Gastrocnemius medialis (tissue), 4 donors: ENCODE data around the gene USP36.
A peak's percentile ranks its signal among the peaks of the same experiment; 100 is the strongest.

Experiments
- POLR2A ChIP-seq, 2 donors: fragments of 450-650 bp; IDR thresholded peaks; one replicate each; pipeline ENCODE4 v1.6.1; 2017; ENCODE audit warnings: antibody characterized with exemption in 2 of 2, mild to moderate bottlenecking in 2 of 2, moderate library complexity in 2 of 2
- TF ChIP-seq, protein P1 (sequence below), 5 experiments: fragments of 450-650 bp in 3 of 5; fragments of 200-600 bp in 2 of 5; sonication (generic) in 2 of 5; IDR thresholded peaks in 4 of 5; conservative IDR thresholded peaks in 1 of 5; 1 replicate in 4 of 5; 2 replicates in 1 of 5; pipeline ENCODE4 v1.5.1; 2016 to 2019; ENCODE audit warnings: antibody characterized with exemption in 5 of 5, mild to moderate bottlenecking in 3 of 5, moderate library complexity in 3 of 5

DNA sequence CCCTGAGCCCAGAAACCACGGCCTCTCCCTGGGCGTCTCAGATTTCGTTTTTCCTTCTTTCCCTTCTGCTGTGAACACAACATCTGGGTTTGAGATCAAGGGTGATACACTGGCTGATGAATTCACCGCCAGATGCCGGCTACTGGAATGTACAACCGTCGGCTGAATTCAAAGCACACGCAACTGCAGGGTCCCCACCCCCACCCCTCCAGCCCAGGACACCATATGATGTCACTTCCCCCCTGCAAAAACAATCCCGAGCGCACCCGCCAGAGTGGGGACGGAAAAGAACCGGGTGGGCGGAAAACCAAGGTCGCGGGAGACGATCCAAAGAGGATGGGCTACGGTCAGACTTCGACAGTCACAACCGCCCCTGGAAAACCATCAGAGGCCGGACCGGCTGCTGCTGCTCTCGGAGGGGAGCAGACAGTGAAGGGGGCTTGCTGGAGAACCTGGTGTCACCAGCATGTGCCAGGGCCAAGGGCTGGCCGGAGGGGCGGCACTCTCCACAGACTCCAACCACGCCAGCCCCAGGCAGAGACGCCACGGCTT is 39.1 kb upstream of the USP36 start:
- TF ChIP-seq, protein P1, sequence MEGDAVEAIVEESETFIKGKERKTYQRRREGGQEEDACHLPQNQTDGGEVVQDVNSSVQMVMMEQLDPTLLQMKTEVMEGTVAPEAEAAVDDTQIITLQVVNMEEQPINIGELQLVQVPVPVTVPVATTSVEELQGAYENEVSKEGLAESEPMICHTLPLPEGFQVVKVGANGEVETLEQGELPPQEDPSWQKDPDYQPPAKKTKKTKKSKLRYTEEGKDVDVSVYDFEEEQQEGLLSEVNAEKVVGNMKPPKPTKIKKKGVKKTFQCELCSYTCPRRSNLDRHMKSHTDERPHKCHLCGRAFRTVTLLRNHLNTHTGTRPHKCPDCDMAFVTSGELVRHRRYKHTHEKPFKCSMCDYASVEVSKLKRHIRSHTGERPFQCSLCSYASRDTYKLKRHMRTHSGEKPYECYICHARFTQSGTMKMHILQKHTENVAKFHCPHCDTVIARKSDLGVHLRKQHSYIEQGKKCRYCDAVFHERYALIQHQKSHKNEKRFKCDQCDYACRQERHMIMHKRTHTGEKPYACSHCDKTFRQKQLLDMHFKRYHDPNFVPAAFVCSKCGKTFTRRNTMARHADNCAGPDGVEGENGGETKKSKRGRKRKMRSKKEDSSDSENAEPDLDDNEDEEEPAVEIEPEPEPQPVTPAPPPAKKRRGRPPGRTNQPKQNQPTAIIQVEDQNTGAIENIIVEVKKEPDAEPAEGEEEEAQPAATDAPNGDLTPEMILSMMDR (IDR thresholded peaks at IDR 0.05 in 4 of 5, conservative IDR thresholded peaks at IDR 0.05 in 1 of 5), result no peak
- TF ChIP-seq POLR2A (IDR thresholded peaks at IDR 0.05), result peak in 1 of 2 donors; percentile 59
